HepG2 (cell line): Measurements from ENCODE around the gene YWHAH. TPM values are rescaled to one million over a fixed set of nuclear protein-coding genes. Genes with fewer than 3 reads are reported as not detected.

Experiments used
- ATAC-seq: fragments of 200-7000 bp; cut with Tn5 transposase; 3 replicates; pipeline ENCODE4 v1.9.1; 2020; ENCODE audit warnings: mild to moderate bottlenecking, moderate library complexity
- BruUV-seq: library from RNA; stranded (reverse); fragments of 400-500 nt; replicated peaks from 2 replicates; lab custom pipeline; 2021; lab: Mats Ljungman, UMichigan
- CTCF ChIA-PET: fragments of 300-600 bp; formaldehyde crosslinking; extraction: SDS; loops from one replicate; lab custom pipeline; 2021; ENCODE audit warnings: low total read pairs, inconsistent platforms, low intra/inter-chr PET ratio; lab: Yijun Ruan, JAX
- POLR2A ChIA-PET: fragments of 350-600 bp; sonication (Branson Sonifier 250); formaldehyde crosslinking; loops from one replicate; lab custom pipeline; 2020; ENCODE audit warnings: antibody characterized with exemption, inconsistent platforms; lab: Yijun Ruan, JAX
- DNase-seq: peaks from one replicate; pipeline ENCODE4 v3.0.0-alpha.2; 2015; ENCODE audit warnings: low spot score
- FAIRE-seq: peaks from 3 replicates; lab custom pipeline; 2011; peaks lifted over from hg19 to GRCh38; lab: Jason Lieb, UNC
- H2AFZ ChIP-seq: one replicate; pipeline ENCODE4 v1.6.1; 2011; ENCODE audit warnings: low read length, inconsistent platforms
- H3K27ac ChIP-seq: fragments of 300-600 bp; 3 replicates; pipeline ENCODE4 v1.8.0; 2011; ENCODE audit warnings: mixed run types, mild to moderate bottlenecking, mixed read lengths, low read length, inconsistent platforms; ENCODE audit not compliant: insufficient read depth; ENCODE audit errors: extremely low read length
- H3K27me3 ChIP-seq, 2 experiments: fragments of 200-600 bp in 1 of 2; 2 replicates in 1 of 2; 3 replicates in 1 of 2; pipeline versions ENCODE4 v1.6.0 to v1.8.0; 2011; ENCODE audit warnings: low read length in 2 of 2, mild to moderate bottlenecking in 2 of 2, moderate library complexity in 2 of 2, inconsistent platforms in 1 of 2; ENCODE audit not compliant: insufficient read depth in 2 of 2, control insufficient read depth in 1 of 2
- H3K36me3 ChIP-seq, 2 experiments: fragments of 200-600 bp in 1 of 2; replicated peaks in 1 of 2; 2 replicates in 1 of 2; 3 replicates in 1 of 2; pipeline versions ENCODE4 v1.5.1 to v1.8.0; 2011; ENCODE audit warnings: low read length in 2 of 2, inconsistent platforms in 1 of 2; ENCODE audit not compliant: insufficient read depth in 2 of 2, control insufficient read depth in 1 of 2
- H3K4me1 ChIP-seq: 2 replicates; pipeline ENCODE4 v1.5.1; 2012; ENCODE audit warnings: low read length, inconsistent platforms; ENCODE audit not compliant: insufficient read depth
- H3K4me2 ChIP-seq: 2 replicates; pipeline ENCODE4 v1.6.0; 2011; ENCODE audit warnings: low read depth, low read length, inconsistent platforms
- H3K4me3 ChIP-seq, 3 experiments: fragments of 200-600 bp in 1 of 3; sonication (generic), shearing (Covaris generic) in 1 of 3; replicated peaks in 1 of 3; 2 replicates each; pipeline ENCODE4 v1.5.1; 2011 to 2016; ENCODE audit warnings: low read length in 3 of 3, inconsistent platforms in 2 of 3, low read depth in 2 of 3, mild to moderate bottlenecking in 2 of 3, control low read depth in 1 of 3, mixed read lengths in 1 of 3; ENCODE audit not compliant: insufficient read depth in 1 of 3
- H3K79me2 ChIP-seq: one replicate; pipeline ENCODE4 v1.6.1; 2011; ENCODE audit warnings: low read length, inconsistent platforms; ENCODE audit not compliant: insufficient read depth
- H3K9ac ChIP-seq: 2 replicates; pipeline ENCODE4 v1.6.0; 2011; ENCODE audit warnings: mild to moderate bottlenecking, low read depth, low read length, inconsistent platforms; ENCODE audit not compliant: insufficient read depth
- H3K9me3 ChIP-seq: 2 replicates; pipeline ENCODE4 v1.5.1; 2012; ENCODE audit warnings: mild to moderate bottlenecking, low read length
- H4K20me1 ChIP-seq: 2 replicates; pipeline ENCODE4 v1.6.0; 2011; ENCODE audit warnings: inconsistent platforms, mild to moderate bottlenecking, low read length, moderate library complexity; ENCODE audit not compliant: insufficient read depth
- AGO2 ChIP-seq: fragments of 200-400 bp; formaldehyde crosslinking; optimal IDR thresholded peaks from 2 replicates; pipeline ENCODE3; 2017; ENCODE audit warnings: mild to moderate bottlenecking, low read depth, low read length, moderate library complexity
- FOXJ3 ChIP-seq: sonication (generic); formaldehyde crosslinking; IDR thresholded peaks from 2 replicates; pipeline ENCODE4 v1.4.0; 2020; ENCODE audit warnings: missing genetic modification reagents, mild to moderate bottlenecking, borderline replicate concordance
- FOXK2 ChIP-seq: fragments of 450-650 bp; IDR thresholded peaks from 2 replicates; pipeline ENCODE4 v1.6.1; 2016
- HNRNPL ChIP-seq: fragments of 200-400 bp; formaldehyde crosslinking; IDR thresholded peaks from 2 replicates; pipeline ENCODE4 v1.6.1; 2017; ENCODE audit warnings: mild to moderate bottlenecking, low read depth, low read length
- KAT8 ChIP-seq: IDR thresholded peaks from 2 replicates; pipeline ENCODE4 v1.6.1; 2016; ENCODE audit warnings: missing genetic modification reagents, missing compliant biosample characterization
- MLLT10 ChIP-seq: sonication (generic); formaldehyde crosslinking; IDR thresholded peaks from 2 replicates; pipeline ENCODE4 v1.4.0; 2020; ENCODE audit warnings: missing genetic modification reagents
- PRDM4 ChIP-seq: sonication (generic); formaldehyde crosslinking; IDR thresholded peaks from 2 replicates; pipeline ENCODE4 v1.9.0; 2021; ENCODE audit warnings: missing genetic modification reagents, borderline replicate concordance
- RXRA ChIP-seq: sonication (generic); formaldehyde crosslinking; IDR thresholded peaks from 2 replicates; pipeline ENCODE4 v1.5.1; 2020; ENCODE audit warnings: missing genetic modification reagents
- ZBTB38 ChIP-seq: sonication (generic); formaldehyde crosslinking; IDR thresholded peaks from 2 replicates; pipeline ENCODE4 v1.5.1; 2020; ENCODE audit warnings: mild to moderate bottlenecking, missing genetic modification reagents
- ZNF552 ChIP-seq: sonication (generic); formaldehyde crosslinking; IDR thresholded peaks from 2 replicates; pipeline ENCODE4 v1.9.0; 2022; ENCODE audit warnings: missing genetic modification reagents, mild to moderate bottlenecking, borderline replicate concordance
- ZNF703 ChIP-seq: sonication (generic); formaldehyde crosslinking; IDR thresholded peaks from 2 replicates; pipeline ENCODE4 v1.5.1; 2020; ENCODE audit warnings: missing genetic modification reagents, mild to moderate bottlenecking, moderate library complexity, borderline replicate concordance
- ZSCAN25 ChIP-seq: sonication (generic); formaldehyde crosslinking; IDR thresholded peaks from 2 replicates; pipeline ENCODE4 v1.8.0; 2022; ENCODE audit warnings: mild to moderate bottlenecking, missing genetic modification reagents
- WGBS: methylation state at CpG from one replicate; pipeline ENCODE4 v1.1.6; 2017; ENCODE audit warnings: low lambda C conversion rate; 5-methylcytosine and 5-hydroxymethylcytosine counted together
- in situ Hi-C: cut with HindIII; loops from 2 replicates; pipeline ENCODE4 v1.10.0; 2017; ENCODE audit warnings: low pct_unique_long_range_greater_than_20kb; ENCODE audit not compliant: extremely low pct_ligation_motif_present
- intact Hi-C: fragments of 100-400 bp; cut with micrococcal nuclease; formaldehyde crosslinking; loops from one replicate; pipeline ENCODE4 v1.10.0; 2022; ENCODE audit not compliant: unreplicated experiment
- polyA plus RNA-seq, 8 experiments: library from polyadenylated mRNA; depleted of rRNA in 3 of 8; stranded (reverse) in 7 of 8; unstranded in 1 of 8; fragments of >200 nt; fragmentation: Illumina TruSeq in 4 of 8; extraction: Trizol in 4 of 8; gene quantifications; 2 replicates each; pipeline versions ENCODE4 v1.2.1 to v1.2.3, GENCODE V29; 2011 to 2016; ENCODE audit warnings: low read depth in 4 of 8, missing spikeins in 1 of 8, mixed read lengths in 1 of 8; ENCODE audit not compliant: insufficient read depth in 1 of 8
- total RNA-seq, 5 experiments: library from RNA; depleted of rRNA; stranded (reverse); fragments of >200 nt; fragmentation: Illumina TruSeq; extraction: Trizol; gene quantifications; 2 replicates each; pipeline ENCODE4 v1.2.3, GENCODE V29; 2016; ENCODE audit warnings: low read depth in 1 of 5
- TF ChIP-seq, protein P1 (sequence below): IDR thresholded peaks from 2 replicates; pipeline ENCODE4 v1.6.1; 2016; ENCODE audit warnings: mild to moderate bottlenecking, missing biosample characterization, missing genetic modification reagents
- TF ChIP-seq, protein P2 (sequence below): sonication (generic); formaldehyde crosslinking; IDR thresholded peaks from 2 replicates; pipeline ENCODE4 v1.4.0; 2020; ENCODE audit warnings: missing genetic modification reagents

The YWHAH gene
- total and polyA plus RNA-seq, 2 of the 13 experiments (the other 11 are each of a cell fraction or from before 2014, with no cell fraction given), result 35.6 to 92.7 TPM

- in situ Hi-C loops (no loop called here), intact Hi-C loops (no loop called here)
- Histone ChIP-seq H3K79me2 (no peaks in the 10 kb centered on the region), H3K36me3 (no peaks in the 10 kb centered on the region), H3K4me2 (peak overlapping the region; percentile 55), H3K9ac (no peak overlapping the region), H4K20me1 (no peaks in the 10 kb centered on the region), H3K27me3 (no peaks in the 10 kb centered on the region; a peak in 1 of 5 replicates), H2AFZ (no peak overlapping the region), H3K4me1 (peaks cover 88% of the 10 kb centered on the region), H3K27ac (no peak overlapping the region), H3K4me3 (peak overlapping the region in 1 of 3 experiments; percentile 12; a peak in 1 of 6 replicates), H3K9me3 (no peaks in the 10 kb centered on the region)
- ChIA-PET CTCF (no interaction called here), POLR2A (no interaction called here)
- no peak for DNase-seq
- 0 out of 2 replicates have a peak, but pooled peaks have one; percentile 16 for TF ChIP-seq ZBTB38 (CRISPR knock-in tag)
- TF ChIP-seq, protein P1, sequence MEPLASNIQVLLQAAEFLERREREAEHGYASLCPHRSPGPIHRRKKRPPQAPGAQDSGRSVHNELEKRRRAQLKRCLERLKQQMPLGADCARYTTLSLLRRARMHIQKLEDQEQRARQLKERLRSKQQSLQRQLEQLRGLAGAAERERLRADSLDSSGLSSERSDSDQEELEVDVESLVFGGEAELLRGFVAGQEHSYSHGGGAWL (CRISPR knock-in tag), result no peak
- no peak for TF ChIP-seq MLLT10 (CRISPR knock-in tag)
- TF ChIP-seq AGO2, result no peak
- no peak for FAIRE-seq
- 33% methylated on average over 10 of the region's 10 CpGs for WGBS
- no TSS peak for BruUV-seq
- no peak for ATAC-seq
Measured at GRCh38 chr22:31915586-31915985, 28.7 kb upstream of the YWHAH start.

- Histone ChIP-seq H3K4me3 (peak overlapping the region in 2 of 3 experiments; percentile 11 to 20; a peak in 2 of 6 replicates), H2AFZ (no peak overlapping the region), H3K9ac (0 out of 2 replicates have a peak overlapping the region, but pooled peaks have one; percentile 29), H3K9me3 (no peaks in the 10 kb centered on the region), H3K79me2 (no peaks in the 10 kb centered on the region), H3K4me2 (peak overlapping the region; percentile 51), H3K27me3 (no peaks in the 10 kb centered on the region; a peak in 1 of 5 replicates), H3K4me1 (peaks cover 76% of the 10 kb centered on the region), H3K27ac (no peak overlapping the region), H3K36me3 (no peaks in the 10 kb centered on the region), H4K20me1 (no peaks in the 10 kb centered on the region)
- ATAC-seq (peak; percentile 32), DNase-seq (no peak), FAIRE-seq (no peak)
- BruUV-seq, result no TSS peak
- WGBS, result 45% methylated on average over 11 of the region's 17 CpGs
- CTCF ChIA-PET, result no interaction called here
- in situ Hi-C loops (no loop called here), intact Hi-C loops (no loop called here)
- POLR2A ChIA-PET, result no interaction called here
- no peak for TF ChIP-seq HNRNPL
- TF ChIP-seq RXRA (CRISPR knock-in tag), result no peak
- TF ChIP-seq, protein P2, sequence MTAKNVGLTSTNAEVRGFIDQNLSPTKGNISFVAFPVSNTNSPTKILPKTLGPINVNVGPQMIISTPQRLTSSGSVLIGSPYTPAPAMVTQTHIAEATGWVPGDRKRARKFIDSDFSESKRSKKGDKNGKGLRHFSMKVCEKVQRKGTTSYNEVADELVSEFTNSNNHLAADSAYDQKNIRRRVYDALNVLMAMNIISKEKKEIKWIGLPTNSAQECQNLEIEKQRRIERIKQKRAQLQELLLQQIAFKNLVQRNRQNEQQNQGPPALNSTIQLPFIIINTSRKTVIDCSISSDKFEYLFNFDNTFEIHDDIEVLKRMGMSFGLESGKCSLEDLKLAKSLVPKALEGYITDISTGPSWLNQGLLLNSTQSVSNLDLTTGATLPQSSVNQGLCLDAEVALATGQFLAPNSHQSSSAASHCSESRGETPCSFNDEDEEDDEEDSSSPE, result no peak
- TF ChIP-seq ZSCAN25 (CRISPR knock-in tag), result no peak
- no peak for TF ChIP-seq ZNF552 (CRISPR knock-in tag)
- TF ChIP-seq FOXJ3, result no peak
- no peak for TF ChIP-seq PRDM4
- TF ChIP-seq ZNF703, result no peak
- no peak for TF ChIP-seq KAT8 (CRISPR knock-in tag)
- TF ChIP-seq FOXK2, result no peak
Measured at GRCh38 chr22:31917227-31917921, 27.0 kb upstream of the YWHAH start.
